IgD-negative memory B cell (primary cell): ENCODE measurements around the gene MAMDC2. TPM values are rescaled to one million over a fixed set of nuclear protein-coding genes. Genes with fewer than 3 reads are reported as not detected.

Experiments
- H3K27ac Mint-ChIP-seq, 3 donors: one replicate each; pipeline ENCODE4 v1.8.0; 2020 to 2022; ENCODE audit warnings: mild to moderate bottlenecking in 3 of 3, mixed read lengths in 3 of 3, moderate library complexity in 1 of 3
- H3K27me3 Mint-ChIP-seq: one replicate; pipeline ENCODE4 v1.8.0; 2021; ENCODE audit warnings: mixed read lengths
- H3K36me3 Mint-ChIP-seq: one replicate; pipeline ENCODE4 v1.8.0; 2020; ENCODE audit warnings: mild to moderate bottlenecking, mixed read lengths
- H3K4me1 Mint-ChIP-seq, 3 donors: one replicate each; pipeline ENCODE4 v1.8.0; 2020 to 2022; ENCODE audit warnings: mixed read lengths in 3 of 3, mild to moderate bottlenecking in 1 of 3
- H3K4me3 Mint-ChIP-seq, 4 donors: one replicate each; pipeline ENCODE4 v1.8.0; 2020 to 2022; ENCODE audit warnings: mild to moderate bottlenecking in 4 of 4, mixed read lengths in 4 of 4, moderate library complexity in 3 of 4
- H3K9me3 Mint-ChIP-seq, 3 donors: one replicate each; pipeline ENCODE4 v1.8.0; 2020 to 2021; ENCODE audit warnings: mixed read lengths in 3 of 3, mild to moderate bottlenecking in 1 of 3
- polyA plus RNA-seq: library from polyadenylated mRNA; unstranded; fragments of 300-500 nt; fragmentation: Illumina TruSeq; gene quantifications from one replicate; pipeline ENCODE4 v1.2.3, GENCODE V29; 2021

Gene MAMDC2
- polyA plus RNA-seq: not detected

GRCh38 chr9:70043689-70044489 is at the start of gene MAMDC2:
Gene MAMDC2, plus strand, starts transcription at chr9:70043848. Its CDS starts 350 bp downstream, at chr9:70044198.
- H3K36me3 Mint-ChIP-seq: no peaks in the 10 kb centered on the region
- H3K4me3 Mint-ChIP-seq: peak within 1 kb of the TSS in 3 of 4 donors; percentile 20 to 89 (median 55)
- peaks cover 0 to 1% (median 0%) of the 10 kb centered on the region in 3 donors for H3K9me3 Mint-ChIP-seq
- peaks cover 40% of the 10 kb centered on the region for H3K27me3 Mint-ChIP-seq
- H3K4me1 Mint-ChIP-seq: peaks cover 0 to 9% (median 4%) of the 10 kb centered on the region in 3 donors
- peak within 1 kb of the TSS in 1 of 3 donors; percentile 65 for H3K27ac Mint-ChIP-seq

GRCh38 chr9:69995846-69996245 is 47.8 kb upstream of the MAMDC2 start:
- Mint-ChIP-seq H3K27me3 (peaks cover 2% of the 10 kb centered on the region), H3K4me1 (no peaks in the 10 kb centered on the region), H3K9me3 (peaks cover 0 to 1% (median 0%) of the 10 kb centered on the region in 3 donors), H3K27ac (peak overlapping the region in 1 of 3 donors; percentile 4), H3K4me3 (no peak overlapping the region), H3K36me3 (no peaks in the 10 kb centered on the region)

GRCh38 chr9:69996967-69997366 is 46.7 kb upstream of the MAMDC2 start:
- Mint-ChIP-seq H3K4me1 (no peaks in the 10 kb centered on the region), H3K27me3 (peaks cover 2% of the 10 kb centered on the region), H3K27ac (no peak overlapping the region), H3K9me3 (peaks cover 0 to 1% (median 0%) of the 10 kb centered on the region in 3 donors), H3K4me3 (no peak overlapping the region), H3K36me3 (no peaks in the 10 kb centered on the region)

GRCh38 chr9:69997524-69997923 is 46.1 kb upstream of the MAMDC2 start:
- H3K27me3 Mint-ChIP-seq: peaks cover 2% of the 10 kb centered on the region
- H3K4me1 Mint-ChIP-seq: no peaks in the 10 kb centered on the region
- H3K27ac Mint-ChIP-seq: no peak overlapping the region
- no peaks in the 10 kb centered on the region for H3K36me3 Mint-ChIP-seq
- H3K9me3 Mint-ChIP-seq: peaks cover 0 to 2% (median 1%) of the 10 kb centered on the region in 3 donors
- H3K4me3 Mint-ChIP-seq: no peak overlapping the region

GRCh38 chr9:69999315-69999714 is 44.3 kb upstream of the MAMDC2 start:
- peaks cover 0 to 2% (median 1%) of the 10 kb centered on the region in 3 donors for H3K9me3 Mint-ChIP-seq
- H3K4me1 Mint-ChIP-seq: no peaks in the 10 kb centered on the region
- no peak overlapping the region for H3K4me3 Mint-ChIP-seq
- H3K36me3 Mint-ChIP-seq: no peaks in the 10 kb centered on the region
- H3K27ac Mint-ChIP-seq: no peak overlapping the region
- no peaks in the 10 kb centered on the region for H3K27me3 Mint-ChIP-seq

GRCh38 chr9:70000469-70000868 is 43.2 kb upstream of the MAMDC2 start:
- H3K9me3 Mint-ChIP-seq: peaks cover 0 to 2% (median 1%) of the 10 kb centered on the region in 3 donors
- no peaks in the 10 kb centered on the region for H3K4me1 Mint-ChIP-seq
- no peaks in the 10 kb centered on the region for H3K27me3 Mint-ChIP-seq
- no peaks in the 10 kb centered on the region for H3K36me3 Mint-ChIP-seq
- no peak overlapping the region for H3K4me3 Mint-ChIP-seq
- H3K27ac Mint-ChIP-seq: no peak overlapping the region

- Mint-ChIP-seq H3K27ac (no peak overlapping the region), H3K9me3 (peaks cover 0 to 2% (median 0%) of the 10 kb centered on the region in 3 donors), H3K4me3 (no peak overlapping the region), H3K4me1 (no peaks in the 10 kb centered on the region), H3K36me3 (no peaks in the 10 kb centered on the region), H3K27me3 (no peaks in the 10 kb centered on the region)
These were observed 39.5 kb upstream of the MAMDC2 start for GRCh38 chr9:70003901-70004714.

- H3K4me3 Mint-ChIP-seq: no peak overlapping the region
- peaks cover 2% of the 10 kb centered on the region for H3K27me3 Mint-ChIP-seq
- H3K27ac Mint-ChIP-seq: no peak overlapping the region
- no peaks in the 10 kb centered on the region for H3K4me1 Mint-ChIP-seq
- no peaks in the 10 kb centered on the region for H3K36me3 Mint-ChIP-seq
- peaks cover 0 to 2% (median 0%) of the 10 kb centered on the region in 3 donors for H3K9me3 Mint-ChIP-seq
These were observed 37.3 kb upstream of the MAMDC2 start for GRCh38 chr9:70006306-70006705.

- Mint-ChIP-seq H3K36me3 (no peaks in the 10 kb centered on the region), H3K27me3 (peaks cover 2% of the 10 kb centered on the region), H3K27ac (no peak overlapping the region), H3K9me3 (no peaks in the 10 kb centered on the region), H3K4me1 (no peaks in the 10 kb centered on the region), H3K4me3 (no peak overlapping the region)
These were observed 35.8 kb upstream of the MAMDC2 start for GRCh38 chr9:70007831-70008230.

GRCh38 chr9:70010015-70010414 is 33.6 kb upstream of the MAMDC2 start:
- H3K4me1 Mint-ChIP-seq: no peaks in the 10 kb centered on the region

GRCh38 chr9:70011366-70011765 is 32.3 kb upstream of the MAMDC2 start:
- no peaks in the 10 kb centered on the region for H3K9me3 Mint-ChIP-seq
- H3K27ac Mint-ChIP-seq: no peak overlapping the region
- H3K4me1 Mint-ChIP-seq: no peaks in the 10 kb centered on the region
- H3K27me3 Mint-ChIP-seq: peaks cover 2% of the 10 kb centered on the region
- no peaks in the 10 kb centered on the region for H3K36me3 Mint-ChIP-seq
- no peak overlapping the region for H3K4me3 Mint-ChIP-seq

More at GRCh38 chr9:70010015-70010414, 33.6 kb upstream of the MAMDC2 start:
- no peak overlapping the region for H3K4me3 Mint-ChIP-seq
- H3K36me3 Mint-ChIP-seq: no peaks in the 10 kb centered on the region
- peaks cover 2% of the 10 kb centered on the region for H3K27me3 Mint-ChIP-seq
- H3K9me3 Mint-ChIP-seq: no peaks in the 10 kb centered on the region
- H3K27ac Mint-ChIP-seq: no peak overlapping the region

- Mint-ChIP-seq H3K4me1 (no peaks in the 10 kb centered on the region), H3K27me3 (peaks cover 2% of the 10 kb centered on the region), H3K4me3 (no peak overlapping the region), H3K36me3 (no peaks in the 10 kb centered on the region), H3K9me3 (no peaks in the 10 kb centered on the region), H3K27ac (no peak overlapping the region)
These were observed 31.1 kb upstream of the MAMDC2 start for GRCh38 chr9:70012569-70012968.

- Mint-ChIP-seq H3K4me1 (no peaks in the 10 kb centered on the region), H3K27ac (no peak overlapping the region), H3K9me3 (no peaks in the 10 kb centered on the region), H3K36me3 (no peaks in the 10 kb centered on the region), H3K27me3 (peaks cover 2% of the 10 kb centered on the region), H3K4me3 (no peak overlapping the region)
These were observed 30.0 kb upstream of the MAMDC2 start for GRCh38 chr9:70013598-70014196.

GRCh38 chr9:70015099-70015498 is 28.5 kb upstream of the MAMDC2 start:
- no peaks in the 10 kb centered on the region for H3K9me3 Mint-ChIP-seq
- H3K27me3 Mint-ChIP-seq: peaks cover 1% of the 10 kb centered on the region
- no peaks in the 10 kb centered on the region for H3K4me1 Mint-ChIP-seq
- no peak overlapping the region for H3K4me3 Mint-ChIP-seq
- H3K27ac Mint-ChIP-seq: no peak overlapping the region
- no peaks in the 10 kb centered on the region for H3K36me3 Mint-ChIP-seq

GRCh38 chr9:70020217-70020616 is 23.4 kb upstream of the MAMDC2 start:
- Mint-ChIP-seq H3K9me3 (no peaks in the 10 kb centered on the region), H3K36me3 (no peaks in the 10 kb centered on the region), H3K27me3 (peaks cover 2% of the 10 kb centered on the region), H3K27ac (no peak overlapping the region), H3K4me3 (no peak overlapping the region), H3K4me1 (no peaks in the 10 kb centered on the region)
